ENCODE data around the gene SP140.

Gene SP140

GRCh38 chr2:230343747-230344146, 118.2 kb downstream of the SP140 start:
- ChIA-PET CTCF (no interaction called here), POLR2A (no interaction called here)
- no peak for DNase-seq (ENCODE audit: extremely low spot score)
- TF ChIP-seq, protein P1, sequence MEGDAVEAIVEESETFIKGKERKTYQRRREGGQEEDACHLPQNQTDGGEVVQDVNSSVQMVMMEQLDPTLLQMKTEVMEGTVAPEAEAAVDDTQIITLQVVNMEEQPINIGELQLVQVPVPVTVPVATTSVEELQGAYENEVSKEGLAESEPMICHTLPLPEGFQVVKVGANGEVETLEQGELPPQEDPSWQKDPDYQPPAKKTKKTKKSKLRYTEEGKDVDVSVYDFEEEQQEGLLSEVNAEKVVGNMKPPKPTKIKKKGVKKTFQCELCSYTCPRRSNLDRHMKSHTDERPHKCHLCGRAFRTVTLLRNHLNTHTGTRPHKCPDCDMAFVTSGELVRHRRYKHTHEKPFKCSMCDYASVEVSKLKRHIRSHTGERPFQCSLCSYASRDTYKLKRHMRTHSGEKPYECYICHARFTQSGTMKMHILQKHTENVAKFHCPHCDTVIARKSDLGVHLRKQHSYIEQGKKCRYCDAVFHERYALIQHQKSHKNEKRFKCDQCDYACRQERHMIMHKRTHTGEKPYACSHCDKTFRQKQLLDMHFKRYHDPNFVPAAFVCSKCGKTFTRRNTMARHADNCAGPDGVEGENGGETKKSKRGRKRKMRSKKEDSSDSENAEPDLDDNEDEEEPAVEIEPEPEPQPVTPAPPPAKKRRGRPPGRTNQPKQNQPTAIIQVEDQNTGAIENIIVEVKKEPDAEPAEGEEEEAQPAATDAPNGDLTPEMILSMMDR (IDR thresholded peaks at IDR 0.05; ENCODE audit: control extremely low read depth, extremely low read depth, low read depth, missing control alignments) = no peak

DNA sequence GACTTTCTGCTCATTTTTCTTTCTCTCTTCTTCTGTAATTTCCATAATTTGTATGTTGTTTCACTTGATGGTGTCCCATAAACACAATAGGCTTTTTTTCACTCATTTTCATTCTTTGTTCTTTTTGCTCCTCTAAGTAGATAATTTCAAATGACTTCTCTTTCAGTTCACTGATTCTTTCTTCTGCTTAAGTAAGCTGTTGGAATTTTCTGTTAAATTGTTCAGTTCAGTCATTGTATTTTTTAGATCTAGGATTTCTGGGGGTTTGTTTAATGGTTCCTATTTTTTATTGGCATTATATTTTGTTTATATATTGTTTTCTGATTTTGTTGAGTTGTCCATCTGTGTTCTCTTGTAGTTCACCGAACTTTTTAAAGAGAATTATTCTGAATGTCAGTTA, 120.9 kb downstream of the SP140 start:
- ChIA-PET POLR2A (no interaction called here), CTCF (interaction anchor here (0.6 to 2.3 kb wide), 5 partner anchors 11 to 186 kb away, joined by 3 to 6 read pairs (median 3); no protein-coding TSS in a partner anchor)
- no peak for DNase-seq (ENCODE audit: extremely low spot score)
- TF ChIP-seq, protein P1 (IDR thresholded peaks at IDR 0.05; ENCODE audit: control extremely low read depth, extremely low read depth, low read depth, missing control alignments) = no peak

GRCh38 chr2:230346921-230347533, 121.5 kb downstream of the SP140 start:
- TF ChIP-seq, protein P1 (IDR thresholded peaks at IDR 0.05; ENCODE audit: control extremely low read depth, extremely low read depth, low read depth, missing control alignments) = no peak
- ChIA-PET CTCF (interaction anchor here (0.6 to 2.3 kb wide), 5 partner anchors 10 to 187 kb away, joined by 3 to 6 read pairs (median 3); no protein-coding TSS in a partner anchor), POLR2A (no interaction called here)
- no peak for DNase-seq (ENCODE audit: extremely low spot score)

DNA sequence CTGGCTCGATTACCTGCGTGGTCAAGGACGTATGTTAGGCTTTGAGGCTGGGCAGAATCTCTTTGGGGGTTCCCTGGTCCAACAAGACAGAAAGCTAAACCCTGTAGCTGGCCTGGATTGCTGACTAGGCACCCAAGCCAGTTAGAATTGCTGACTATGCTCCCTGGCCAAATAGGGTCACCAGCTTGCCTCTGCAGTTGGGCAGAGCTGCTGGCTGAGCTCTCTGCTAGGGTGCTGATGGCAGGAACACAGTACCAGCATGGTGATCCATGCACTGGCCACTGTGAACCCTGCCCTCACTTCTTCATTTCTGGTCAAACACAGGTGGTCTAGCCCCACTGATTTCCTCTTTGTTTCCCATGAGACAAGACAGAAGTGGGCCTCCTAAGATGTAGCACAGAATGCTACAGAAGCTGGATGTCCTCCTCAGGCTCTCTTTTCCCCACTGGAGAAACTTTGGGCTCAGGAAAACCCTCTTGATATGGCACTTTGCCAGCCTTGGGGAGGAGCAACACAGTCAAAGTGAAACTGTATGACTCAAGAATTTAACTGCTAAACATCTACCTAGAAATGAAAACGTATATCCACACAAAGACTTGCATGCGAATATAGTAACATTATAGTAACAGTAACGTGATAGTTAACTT, 122.2 kb downstream of the SP140 start:
- DNase-seq (ENCODE audit: extremely low spot score) = peak; percentile 28
- ChIA-PET CTCF (interaction anchor here (1.1 to 2.3 kb wide), 4 partner anchors 9 to 188 kb away, joined by 3 to 6 read pairs (median 4); partner anchors contain the start of gene SP140L), POLR2A (no interaction called here)
- TF ChIP-seq, protein P1 (IDR thresholded peaks at IDR 0.05; ENCODE audit: control extremely low read depth, extremely low read depth, low read depth, missing control alignments) = no peak

- DNase-seq (ENCODE audit: extremely low spot score) = no peak
- TF ChIP-seq, protein P1 (IDR thresholded peaks at IDR 0.05; ENCODE audit: control extremely low read depth, extremely low read depth, low read depth, missing control alignments) = no peak
- POLR2A ChIA-PET = no interaction called here
- CTCF ChIA-PET = interaction anchor here (1.6 kb wide), 1 partner anchor 22 kb away, joined by 4 read pairs; the partner anchor contains the start of gene SP140L
Measured at GRCh38 chr2:230348787-230349186, 123.3 kb downstream of the SP140 start.

GRCh38 chr2:230356084-230356483, 130.5 kb downstream of the SP140 start:
- TF ChIP-seq, protein P1 (IDR thresholded peaks at IDR 0.05; ENCODE audit: control extremely low read depth, extremely low read depth, low read depth, missing control alignments) = no peak
- ChIA-PET CTCF (no interaction called here), POLR2A (no interaction called here)
- DNase-seq (ENCODE audit: extremely low spot score) = no peak
